ENCODE measurements around the gene PPP1R16B.

GRCh38 chr20:38932457-38933120 lies 127.1 kb downstream of the PPP1R16B start:
- no peak for TF ChIP-seq CTCF (IDR thresholded peaks at IDR 0.05; ENCODE audit: low read depth, low read length, poor library complexity, severe bottlenecking)
- TF ChIP-seq EZH2phosphoT487 (IDR thresholded peaks at IDR 0.05; ENCODE audit: borderline replicate concordance, low read length): no peak
